Measurements from ENCODE around the gene FAM3D.

The FAM3D gene

DNA sequence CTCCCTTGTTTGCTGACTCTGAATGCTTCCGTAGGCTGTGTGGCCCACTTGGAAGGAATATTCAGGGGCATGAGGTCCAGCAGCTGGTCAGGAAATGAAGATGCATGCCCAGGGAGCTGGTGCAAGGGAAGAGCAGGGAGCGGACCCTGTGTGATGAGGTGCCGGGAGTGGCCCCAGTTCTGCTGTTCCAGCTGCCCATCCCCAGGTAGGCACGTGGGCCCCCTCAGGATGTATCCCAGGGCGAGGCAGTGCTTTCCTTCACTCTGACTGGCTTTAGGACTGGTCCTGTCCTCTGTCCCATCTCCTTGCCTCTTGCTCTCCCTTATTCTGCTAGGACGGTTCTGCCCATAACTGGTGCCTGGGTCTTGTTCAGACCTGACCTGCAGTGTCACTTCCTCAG lies 1.1 kb upstream of the FAM3D start:
- ChIA-PET CTCF (interaction anchor here (1.3 kb wide), 1 partner anchor 22 kb away, joined by 3 read pairs; no protein-coding TSS in a partner anchor), POLR2A (no interaction called here)
- TF ChIP-seq, protein P1, sequence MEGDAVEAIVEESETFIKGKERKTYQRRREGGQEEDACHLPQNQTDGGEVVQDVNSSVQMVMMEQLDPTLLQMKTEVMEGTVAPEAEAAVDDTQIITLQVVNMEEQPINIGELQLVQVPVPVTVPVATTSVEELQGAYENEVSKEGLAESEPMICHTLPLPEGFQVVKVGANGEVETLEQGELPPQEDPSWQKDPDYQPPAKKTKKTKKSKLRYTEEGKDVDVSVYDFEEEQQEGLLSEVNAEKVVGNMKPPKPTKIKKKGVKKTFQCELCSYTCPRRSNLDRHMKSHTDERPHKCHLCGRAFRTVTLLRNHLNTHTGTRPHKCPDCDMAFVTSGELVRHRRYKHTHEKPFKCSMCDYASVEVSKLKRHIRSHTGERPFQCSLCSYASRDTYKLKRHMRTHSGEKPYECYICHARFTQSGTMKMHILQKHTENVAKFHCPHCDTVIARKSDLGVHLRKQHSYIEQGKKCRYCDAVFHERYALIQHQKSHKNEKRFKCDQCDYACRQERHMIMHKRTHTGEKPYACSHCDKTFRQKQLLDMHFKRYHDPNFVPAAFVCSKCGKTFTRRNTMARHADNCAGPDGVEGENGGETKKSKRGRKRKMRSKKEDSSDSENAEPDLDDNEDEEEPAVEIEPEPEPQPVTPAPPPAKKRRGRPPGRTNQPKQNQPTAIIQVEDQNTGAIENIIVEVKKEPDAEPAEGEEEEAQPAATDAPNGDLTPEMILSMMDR (IDR thresholded peaks at IDR 0.05; ENCODE audit: insufficient read depth, low read length, missing control alignments) = no peak
- no peak for DNase-seq (ENCODE audit: low read depth, low spot score)
- no peak overlapping the region for H3K4me3 ChIP-seq (ENCODE audit: low read depth, low read length)

DNA sequence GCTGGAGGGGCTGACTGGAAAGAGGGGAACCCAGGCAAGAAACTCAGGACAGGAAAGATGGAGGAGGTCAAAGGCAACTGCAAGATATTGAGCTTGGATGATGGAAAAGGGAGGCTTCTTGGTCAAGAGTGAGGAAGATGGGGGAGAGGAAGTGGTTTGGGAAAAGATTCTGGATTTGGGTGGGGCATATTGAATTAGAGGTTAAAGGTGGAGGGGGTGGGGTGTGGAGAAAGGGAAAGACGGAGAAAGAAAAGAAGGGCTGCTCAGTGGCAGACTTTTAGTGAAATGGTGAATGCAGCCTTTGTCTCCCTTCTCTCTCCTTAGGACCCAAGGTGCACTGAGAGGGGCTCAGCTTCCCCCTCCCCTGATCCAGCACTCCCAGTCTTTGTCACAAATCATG lies 655 bp upstream of the FAM3D start:
- ChIA-PET CTCF (interaction anchor here (1.3 kb wide), 1 partner anchor 21 kb away, joined by 3 read pairs; no protein-coding TSS in a partner anchor), POLR2A (no interaction called here)

GRCh38 chr3:58665405-58665804 lies 1.2 kb downstream of the FAM3D start:
- no peak overlapping the region for H3K4me3 ChIP-seq (ENCODE audit: low read depth, low read length)
- DNase-seq (ENCODE audit: low read depth, low spot score) = no peak
- ChIA-PET CTCF (no interaction called here), POLR2A (no interaction called here)
- TF ChIP-seq, protein P1 (IDR thresholded peaks at IDR 0.05; ENCODE audit: insufficient read depth, low read length, missing control alignments) = no peak

More for the DNA sequence above, 655 bp upstream of the FAM3D start:
- TF ChIP-seq, protein P1 (IDR thresholded peaks at IDR 0.05; ENCODE audit: insufficient read depth, low read length, missing control alignments) = no peak
- DNase-seq (ENCODE audit: low read depth, low spot score) = no peak
- no peak overlapping the region for H3K4me3 ChIP-seq (ENCODE audit: low read depth, low read length)

DNA sequence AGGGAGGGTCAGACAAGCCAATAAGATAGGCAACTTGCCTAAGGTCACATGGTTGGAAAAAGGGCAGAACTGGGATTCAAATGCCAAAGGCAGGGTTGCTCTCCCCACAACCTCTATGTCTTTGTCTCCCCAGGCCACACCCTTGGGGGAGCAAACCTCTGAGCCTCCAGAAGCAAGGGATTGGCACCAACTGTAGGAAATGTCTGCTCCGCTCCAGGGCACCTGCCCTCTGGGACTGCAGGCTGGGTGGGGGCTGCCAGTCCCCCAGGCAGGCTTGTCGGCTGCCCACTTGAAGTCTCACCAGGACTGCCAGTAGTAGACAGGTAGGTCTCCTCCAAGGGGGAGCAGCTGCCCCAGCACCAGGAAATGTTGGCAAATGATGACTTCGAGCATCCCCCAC lies 2.0 kb downstream of the FAM3D start:
- TF ChIP-seq, protein P1 (IDR thresholded peaks at IDR 0.05; ENCODE audit: insufficient read depth, low read length, missing control alignments) = no peak
- CTCF ChIA-PET = interaction anchor here (9.2 kb wide), 1 partner anchor 23 kb away, joined by 63 read pairs; no protein-coding TSS in a partner anchor

DNA sequence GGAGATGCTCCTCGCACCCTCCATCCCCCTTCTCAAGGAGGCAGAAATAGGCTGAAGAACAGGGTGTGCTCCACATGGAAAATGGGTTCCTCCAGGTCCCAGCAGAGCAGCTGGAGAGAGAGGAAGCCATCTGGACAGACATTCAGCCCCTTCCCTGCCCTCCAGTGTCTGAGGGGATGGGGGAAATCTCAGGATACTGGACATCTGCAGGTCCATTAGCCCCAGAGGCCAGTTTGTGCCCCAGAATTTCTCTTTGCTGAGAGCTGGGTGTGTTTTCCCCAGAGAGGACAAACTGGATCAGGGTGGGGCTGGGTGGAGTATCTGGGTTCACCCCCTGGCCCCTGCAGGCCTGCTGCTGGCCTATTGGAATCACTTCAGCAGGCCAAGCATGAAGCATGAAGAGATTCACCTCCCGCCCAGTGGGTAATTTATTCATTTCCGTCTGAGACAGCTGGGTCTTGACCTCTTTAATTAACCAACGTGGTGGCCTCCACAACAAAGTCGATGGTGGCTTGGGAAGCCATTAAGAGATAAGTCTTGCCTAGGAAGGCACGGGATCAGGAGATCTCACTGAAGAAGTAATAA lies 4.6 kb downstream of the FAM3D start:
- TF ChIP-seq, protein P1 (IDR thresholded peaks at IDR 0.05; ENCODE audit: insufficient read depth, low read length, missing control alignments) = no peak
- DNase-seq (ENCODE audit: low read depth, low spot score) = no peak
- CTCF ChIA-PET = interaction anchor here (9.2 kb wide), 1 partner anchor 21 kb away, joined by 63 read pairs; no protein-coding TSS in a partner anchor
- no peak overlapping the region for H3K4me3 ChIP-seq (ENCODE audit: low read depth, low read length)
- POLR2A ChIA-PET = no interaction called here

More for the DNA sequence above, 2.0 kb downstream of the FAM3D start:
- POLR2A ChIA-PET = no interaction called here
- no peak for DNase-seq (ENCODE audit: low read depth, low spot score)
- H3K4me3 ChIP-seq (ENCODE audit: low read depth, low read length) = no peak overlapping the region

DNA sequence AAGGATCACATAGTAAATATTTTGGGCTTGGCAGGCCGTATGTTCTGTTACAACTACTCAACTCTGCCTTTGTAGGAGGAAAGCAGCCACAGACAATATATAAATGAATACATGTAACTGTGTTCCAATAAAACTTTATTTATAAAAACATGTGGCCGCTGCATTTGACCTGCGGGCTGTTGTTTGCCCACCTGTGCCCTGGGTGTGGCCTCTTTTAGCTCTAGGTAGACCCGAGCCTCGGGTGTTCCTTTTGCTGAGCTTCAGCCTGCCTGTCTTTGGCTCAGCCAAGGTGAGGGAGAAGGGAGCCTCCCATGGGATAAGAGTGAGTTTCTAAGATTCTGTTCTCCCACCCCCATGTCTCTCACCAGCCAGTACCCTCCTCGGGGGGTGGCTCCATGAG lies 5.6 kb downstream of the FAM3D start:
- TF ChIP-seq, protein P1 (IDR thresholded peaks at IDR 0.05; ENCODE audit: insufficient read depth, low read length, missing control alignments) = no peak
- no peak for DNase-seq (ENCODE audit: low read depth, low spot score)
- CTCF ChIA-PET = interaction anchor here (9.2 kb wide), 1 partner anchor 20 kb away, joined by 63 read pairs; no protein-coding TSS in a partner anchor
- no peak overlapping the region for H3K4me3 ChIP-seq (ENCODE audit: low read depth, low read length)
- POLR2A ChIA-PET = interaction anchor here (0.6 kb wide), 1 partner anchor 1207 kb away, joined by 5 read pairs; no protein-coding TSS in a partner anchor
